GM12878 (cell line): ENCODE results near the gene OR2G2. TPM values are rescaled to one million over a fixed set of nuclear protein-coding genes. Genes with fewer than 3 reads are reported as not detected.

Experiments used
- ATAC-seq: fragments of 200-7000 bp; cut with Tn5 transposase; 3 replicates; pipeline ENCODE4 v1.9.1; 2020; ENCODE audit warnings: mild to moderate bottlenecking, moderate library complexity
- BruUV-seq: library from RNA; stranded (reverse); fragments of 400-500 nt; replicated peaks from 2 replicates; lab custom pipeline; 2021; lab: Mats Ljungman, UMichigan
- CTCF ChIA-PET: fragments of 300-600 bp; sonication (Branson Sonifier 250); formaldehyde crosslinking; extraction: SDS; loops from one replicate; lab custom pipeline; 2021; ENCODE audit warnings: inconsistent platforms; lab: Yijun Ruan, JAX
- POLR2A ChIA-PET: fragments of 350-600 bp; formaldehyde crosslinking; extraction: SDS; loops from one replicate; lab custom pipeline; 2021; ENCODE audit warnings: inconsistent platforms; lab: Charles Lee
- RAD21 ChIA-PET: fragments of 300-600 bp; sonication (Branson Sonifier 250); formaldehyde crosslinking; loops from one replicate; lab custom pipeline; 2023; ENCODE audit warnings: antibody characterized with exemption; ENCODE audit not compliant: unreplicated experiment; lab: Charles Lee
- SMC1A ChIA-PET: fragments of 300-600 bp; sonication (Branson Sonifier 250); formaldehyde crosslinking; loops from one replicate; lab custom pipeline; 2023; ENCODE audit not compliant: unreplicated experiment, uncharacterized antibody; lab: Charles Lee
- DNase-seq: peaks from one replicate; pipeline ENCODE4 v3.0.0-alpha.2; 2011; ENCODE audit warnings: low read depth, low spot score
- FAIRE-seq: peaks from 3 replicates; lab custom pipeline; 2011; peaks lifted over from hg19 to GRCh38; lab: Jason Lieb, UNC
- H2AFZ ChIP-seq: 2 replicates; pipeline ENCODE4 v1.6.0; 2011; ENCODE audit warnings: low read depth, low read length, control low read depth; ENCODE audit not compliant: control insufficient read depth
- H3K27ac ChIP-seq: 2 replicates; pipeline ENCODE4 v1.5.1; 2011; ENCODE audit warnings: control low read depth; ENCODE audit not compliant: control insufficient read depth, insufficient read depth
- H3K27me3 ChIP-seq, 2 experiments: replicated peaks in 1 of 2; 2 replicates each; pipeline versions ENCODE4 v1.6.0 to v1.6.1; 2011; ENCODE audit warnings: low read length in 1 of 2; ENCODE audit not compliant: control insufficient read depth in 2 of 2, insufficient read depth in 2 of 2
- H3K36me3 ChIP-seq, 2 experiments: 2 replicates each; pipeline ENCODE4 v1.5.1; 2011; ENCODE audit warnings: low read length in 1 of 2; ENCODE audit not compliant: control insufficient read depth in 2 of 2, insufficient read depth in 2 of 2
- H3K4me1 ChIP-seq: 2 replicates; pipeline ENCODE4 v1.6.1; 2011; ENCODE audit warnings: mild to moderate bottlenecking, low read length, moderate library complexity, mixed read lengths; ENCODE audit not compliant: control insufficient read depth, insufficient read depth
- H3K4me2 ChIP-seq: 2 replicates; pipeline ENCODE4 v1.6.0; 2011; ENCODE audit warnings: control low read depth; ENCODE audit not compliant: control insufficient read depth, insufficient read depth
- H3K4me3 ChIP-seq: fragments of 200-600 bp; sonication (generic); 2 replicates; pipeline ENCODE4 v1.5.1; 2016
- H3K79me2 ChIP-seq: 2 replicates; pipeline ENCODE4 v1.6.0; 2011; ENCODE audit warnings: low read length; ENCODE audit not compliant: control insufficient read depth, insufficient read depth
- H3K9ac ChIP-seq: 2 replicates; pipeline ENCODE4 v1.8.0; 2011; ENCODE audit warnings: low read length, control low read depth, mixed read lengths; ENCODE audit not compliant: control insufficient read depth, insufficient read depth
- H3K9me3 ChIP-seq: replicated peaks from 3 replicates; pipeline ENCODE4 v1.5.1; 2011; ENCODE audit warnings: mild to moderate bottlenecking, low read length; ENCODE audit not compliant: control insufficient read depth, insufficient read depth
- H4K20me1 ChIP-seq: 2 replicates; pipeline ENCODE4 v1.6.0; 2011; ENCODE audit not compliant: control insufficient read depth, insufficient read depth
- BACH1 ChIP-seq: fragments of 450-650 bp; IDR thresholded peaks from 2 replicates; pipeline ENCODE4 v1.6.1; 2017; ENCODE audit warnings: mild to moderate bottlenecking, borderline replicate concordance
- CBFB ChIP-seq: IDR thresholded peaks from 2 replicates; pipeline ENCODE4 v1.6.1; 2016; ENCODE audit warnings: antibody characterized with exemption, low read depth
- CREB1 ChIP-seq: IDR thresholded peaks from 2 replicates; pipeline ENCODE4 v1.6.1; 2012; ENCODE audit warnings: low read depth, mild to moderate bottlenecking, inconsistent platforms
- POU2F2 ChIP-seq: IDR thresholded peaks from 3 replicates; pipeline ENCODE4 v1.6.1; 2011; ENCODE audit warnings: low read depth, mild to moderate bottlenecking, low read length, borderline replicate concordance
- SUPT20H ChIP-seq: IDR thresholded peaks from 2 replicates; pipeline ENCODE4 v1.6.1; 2011; ENCODE audit warnings: low read depth, mild to moderate bottlenecking, low read length, moderate library complexity, borderline replicate concordance; ENCODE audit not compliant: control insufficient read depth
- TCF12 ChIP-seq: IDR thresholded peaks from 2 replicates; pipeline ENCODE4 v1.6.1; 2011; ENCODE audit warnings: low read depth, mild to moderate bottlenecking, low read length
- WGBS: methylation state at CpG from one replicate; pipeline ENCODE4 v1.1.6; 2016; ENCODE audit warnings: low lambda C conversion rate; ENCODE audit not compliant: insufficient replicate concordance, insufficient coverage; ENCODE audit errors: missing lambda C conversion rate; 5-methylcytosine and 5-hydroxymethylcytosine counted together
- in situ Hi-C: fragments of 300-500 bp; cut with MboI; formaldehyde crosslinking; loops from 9 replicates; pipeline ENCODE4 v1.14.3; 2018; ENCODE audit warnings: mixed read lengths
- intact Hi-C: fragments of 100-400 bp; cut with micrococcal nuclease; formaldehyde crosslinking; loops from one replicate; pipeline ENCODE4 v1.14.2; 2022; ENCODE audit not compliant: unreplicated experiment
- polyA plus RNA-seq, 11 experiments: library from polyadenylated mRNA; depleted of rRNA in 4 of 11; unstranded in 6 of 11; stranded (reverse) in 5 of 11; fragments of >200 nt; fragmentation: Nextera tagmentation in 4 of 11; fragmentation: Illumina TruSeq in 1 of 11; extraction: Ambion mirVana in 4 of 11; extraction: Trizol in 1 of 11; gene quantifications; 1 replicate in 1 of 11; 2 replicates in 10 of 11; pipeline versions ENCODE4 v1.2.1 to v1.2.3, GENCODE V29; 2011 to 2016; ENCODE audit warnings: inconsistent platforms in 2 of 11, missing spikeins in 2 of 11, low read depth in 1 of 11
- total RNA-seq, 4 experiments: library from RNA; depleted of rRNA in 3 of 4; stranded (reverse); fragments of >200 nt in 3 of 4; fragmentation: Illumina TruSeq in 1 of 4; extraction: Trizol in 1 of 4; gene quantifications; 2 replicates each; pipeline versions ENCODE4 v1.2.1 to v1.2.3, GENCODE V29; 2013 to 2021
- TF ChIP-seq, protein P1 (sequence below): IDR thresholded peaks from 2 replicates; pipeline ENCODE4 v1.6.1; 2012; ENCODE audit warnings: low read depth, low read length, improper control_type of control experiment
- TF ChIP-seq, protein P2 (sequence below): fragments of 450-650 bp; IDR thresholded peaks from 2 replicates; pipeline ENCODE4 v1.6.1; 2018; ENCODE audit warnings: borderline replicate concordance, mild to moderate bottlenecking; ENCODE audit not compliant: partially characterized antibody
- TF ChIP-seq, protein P3 (sequence below): IDR thresholded peaks from 2 replicates; pipeline ENCODE4 v1.6.1; 2011; ENCODE audit warnings: low read depth, low read length, improper control_type of control experiment, borderline replicate concordance
- TF ChIP-seq, protein P4 (sequence below): IDR thresholded peaks from 2 replicates; pipeline ENCODE4 v1.6.1; 2012; ENCODE audit warnings: mild to moderate bottlenecking, low read depth, low read length

OR2G2 gene
- total and polyA plus RNA-seq, 10 of the 15 experiments (the other 5 are each of a cell fraction or from before 2014, with no cell fraction given), result not detected

DNA sequence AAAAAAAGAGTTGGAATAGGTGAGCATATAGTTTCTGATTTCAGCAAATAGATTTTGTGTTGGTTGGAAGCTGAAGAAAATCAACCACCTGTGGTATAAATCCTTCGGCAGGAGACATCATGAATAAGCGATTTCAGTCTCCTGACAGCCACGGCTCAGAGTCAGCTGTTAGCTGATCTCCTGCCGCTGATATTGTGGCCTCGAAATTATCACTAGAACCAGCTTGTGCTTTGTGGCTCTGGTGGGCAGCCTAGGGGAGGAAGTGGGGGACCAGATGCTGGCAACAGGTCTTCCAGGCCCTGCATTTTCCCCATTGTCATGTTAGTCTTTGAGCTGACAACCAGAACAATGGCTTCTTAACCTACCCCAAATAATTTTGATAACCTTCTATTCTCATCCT, 40.1 kb upstream of the OR2G2 start (continued):
- TF ChIP-seq BACH1 (no peak), CBFB (no peak)
- TF ChIP-seq, protein P1, sequence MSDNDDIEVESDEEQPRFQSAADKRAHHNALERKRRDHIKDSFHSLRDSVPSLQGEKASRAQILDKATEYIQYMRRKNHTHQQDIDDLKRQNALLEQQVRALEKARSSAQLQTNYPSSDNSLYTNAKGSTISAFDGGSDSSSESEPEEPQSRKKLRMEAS, result no peak
- TF ChIP-seq, all 136 proteins: peak for 0

DNA sequence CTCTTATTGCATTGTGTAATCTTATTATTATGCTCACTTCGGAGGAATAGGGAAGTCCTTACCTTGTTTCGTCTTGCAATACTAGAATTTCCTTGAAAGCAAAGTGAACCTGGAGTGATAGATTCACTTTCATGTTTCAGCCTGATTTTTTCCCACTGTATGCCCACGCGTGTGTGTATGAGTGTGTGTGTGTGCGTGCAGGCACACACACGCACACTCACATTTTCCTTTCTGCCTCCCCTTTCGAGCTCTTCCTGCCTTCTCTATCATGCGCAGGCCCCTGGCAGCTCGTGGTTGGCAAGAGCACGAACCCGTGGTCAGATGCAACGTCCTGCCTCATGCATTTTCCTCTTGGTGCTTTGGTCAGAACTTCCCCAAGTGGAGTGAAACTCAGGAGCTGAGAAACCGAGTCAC, 39.4 kb upstream of the OR2G2 start, which contains the start of gene GCSAML:
GCSAML (plus strand) TSS at position 366 of the 414 bp plus-strand sequence. CDS start 58 bp downstream, outside the sequence.
- in situ Hi-C loops (no loop called here), intact Hi-C loops (no loop called here)
- ChIA-PET POLR2A (no interaction called here), SMC1A (no interaction called here), CTCF (interaction anchor here (0.6 to 0.8 kb wide), 2 partner anchors 62 to 1022 kb away, joined by 3 to 4 read pairs; no protein-coding TSS in a partner anchor), RAD21 (no interaction called here)
- TF ChIP-seq, protein P2, sequence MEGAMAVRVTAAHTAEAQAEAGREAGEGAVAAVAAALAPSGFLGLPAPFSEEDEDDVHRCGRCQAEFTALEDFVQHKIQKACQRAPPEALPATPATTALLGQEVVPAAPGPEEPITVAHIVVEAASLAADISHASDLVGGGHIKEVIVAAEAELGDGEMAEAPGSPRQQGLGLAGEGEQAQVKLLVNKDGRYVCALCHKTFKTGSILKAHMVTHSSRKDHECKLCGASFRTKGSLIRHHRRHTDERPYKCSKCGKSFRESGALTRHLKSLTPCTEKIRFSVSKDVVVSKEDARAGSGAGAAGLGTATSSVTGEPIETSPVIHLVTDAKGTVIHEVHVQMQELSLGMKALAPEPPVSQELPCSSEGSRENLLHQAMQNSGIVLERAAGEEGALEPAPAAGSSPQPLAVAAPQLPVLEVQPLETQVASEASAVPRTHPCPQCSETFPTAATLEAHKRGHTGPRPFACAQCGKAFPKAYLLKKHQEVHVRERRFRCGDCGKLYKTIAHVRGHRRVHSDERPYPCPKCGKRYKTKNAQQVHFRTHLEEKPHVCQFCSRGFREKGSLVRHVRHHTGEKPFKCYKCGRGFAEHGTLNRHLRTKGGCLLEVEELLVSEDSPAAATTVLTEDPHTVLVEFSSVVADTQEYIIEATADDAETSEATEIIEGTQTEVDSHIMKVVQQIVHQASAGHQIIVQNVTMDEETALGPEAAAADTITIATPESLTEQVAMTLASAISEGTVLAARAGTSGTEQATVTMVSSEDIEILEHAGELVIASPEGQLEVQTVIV, result no peak
- TF ChIP-seq TCF12 (no peak), POU2F2 (no peak), SUPT20H (no peak), CREB1 (no peak)
- TF ChIP-seq, protein P3, sequence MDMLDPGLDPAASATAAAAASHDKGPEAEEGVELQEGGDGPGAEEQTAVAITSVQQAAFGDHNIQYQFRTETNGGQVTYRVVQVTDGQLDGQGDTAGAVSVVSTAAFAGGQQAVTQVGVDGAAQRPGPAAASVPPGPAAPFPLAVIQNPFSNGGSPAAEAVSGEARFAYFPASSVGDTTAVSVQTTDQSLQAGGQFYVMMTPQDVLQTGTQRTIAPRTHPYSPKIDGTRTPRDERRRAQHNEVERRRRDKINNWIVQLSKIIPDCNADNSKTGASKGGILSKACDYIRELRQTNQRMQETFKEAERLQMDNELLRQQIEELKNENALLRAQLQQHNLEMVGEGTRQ, result no peak
- TF ChIP-seq, protein P4, sequence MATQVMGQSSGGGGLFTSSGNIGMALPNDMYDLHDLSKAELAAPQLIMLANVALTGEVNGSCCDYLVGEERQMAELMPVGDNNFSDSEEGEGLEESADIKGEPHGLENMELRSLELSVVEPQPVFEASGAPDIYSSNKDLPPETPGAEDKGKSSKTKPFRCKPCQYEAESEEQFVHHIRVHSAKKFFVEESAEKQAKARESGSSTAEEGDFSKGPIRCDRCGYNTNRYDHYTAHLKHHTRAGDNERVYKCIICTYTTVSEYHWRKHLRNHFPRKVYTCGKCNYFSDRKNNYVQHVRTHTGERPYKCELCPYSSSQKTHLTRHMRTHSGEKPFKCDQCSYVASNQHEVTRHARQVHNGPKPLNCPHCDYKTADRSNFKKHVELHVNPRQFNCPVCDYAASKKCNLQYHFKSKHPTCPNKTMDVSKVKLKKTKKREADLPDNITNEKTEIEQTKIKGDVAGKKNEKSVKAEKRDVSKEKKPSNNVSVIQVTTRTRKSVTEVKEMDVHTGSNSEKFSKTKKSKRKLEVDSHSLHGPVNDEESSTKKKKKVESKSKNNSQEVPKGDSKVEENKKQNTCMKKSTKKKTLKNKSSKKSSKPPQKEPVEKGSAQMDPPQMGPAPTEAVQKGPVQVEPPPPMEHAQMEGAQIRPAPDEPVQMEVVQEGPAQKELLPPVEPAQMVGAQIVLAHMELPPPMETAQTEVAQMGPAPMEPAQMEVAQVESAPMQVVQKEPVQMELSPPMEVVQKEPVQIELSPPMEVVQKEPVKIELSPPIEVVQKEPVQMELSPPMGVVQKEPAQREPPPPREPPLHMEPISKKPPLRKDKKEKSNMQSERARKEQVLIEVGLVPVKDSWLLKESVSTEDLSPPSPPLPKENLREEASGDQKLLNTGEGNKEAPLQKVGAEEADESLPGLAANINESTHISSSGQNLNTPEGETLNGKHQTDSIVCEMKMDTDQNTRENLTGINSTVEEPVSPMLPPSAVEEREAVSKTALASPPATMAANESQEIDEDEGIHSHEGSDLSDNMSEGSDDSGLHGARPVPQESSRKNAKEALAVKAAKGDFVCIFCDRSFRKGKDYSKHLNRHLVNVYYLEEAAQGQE, result no peak
- 16% methylated on average over 13 of the region's 13 CpGs for WGBS
- FAIRE-seq (no peak), ATAC-seq (no peak), DNase-seq (no peak)
- Histone ChIP-seq H3K4me2 (no peak within 1 kb of the TSS), H3K4me1 (no peaks in the 10 kb centered on the region), H3K27me3 (no peaks in the 10 kb centered on the region; a peak in 1 of 4 replicates), H3K9me3 (no peaks in the 10 kb centered on the region), H3K36me3 (no peaks in the 10 kb centered on the region), H4K20me1 (no peaks in the 10 kb centered on the region), H3K79me2 (no peaks in the 10 kb centered on the region), H3K27ac (no peak within 1 kb of the TSS), H2AFZ (no peak within 1 kb of the TSS), H3K9ac (no peak within 1 kb of the TSS), H3K4me3 (no peak within 1 kb of the TSS)
- no TSS peak for BruUV-seq
